HEK293 (cell line): ENCODE data around the gene ABCE1.

ENCODE experiments used
- CTCF ChIA-PET: fragments of 350-600 bp; formaldehyde crosslinking; extraction: SDS; loops from one replicate; lab custom pipeline; 2021; ENCODE audit warnings: antibody characterized with exemption; lab: Yijun Ruan, JAX
- POLR2A ChIA-PET: fragments of 300-600 bp; formaldehyde crosslinking; extraction: SDS; loops from one replicate; lab custom pipeline; 2020; ENCODE audit warnings: antibody characterized with exemption, inconsistent platforms; lab: Yijun Ruan, JAX
- H3K27ac ChIP-seq: fragments of 200-500 bp; sonication (Bioruptor generic); 2 replicates; pipeline ENCODE4 v1.5.1; 2014; ENCODE audit warnings: low read depth, low read length, control low read depth, inconsistent platforms; ENCODE audit errors: extremely low read depth
- H3K36me3 ChIP-seq, 2 experiments: fragments of 200-500 bp in 1 of 2; sonication (Bioruptor generic) in 1 of 2; 1 replicate in 1 of 2; 2 replicates in 1 of 2; pipeline ENCODE4 v1.5.1; 2014 to 2017; ENCODE audit warnings: inconsistent platforms in 2 of 2, low read length in 2 of 2; ENCODE audit not compliant: control insufficient read depth in 2 of 2, insufficient read depth in 1 of 2
- H3K4me1 ChIP-seq: fragments of 200-500 bp; sonication (Bioruptor generic); 2 replicates; pipeline ENCODE4 v1.5.1; 2014; ENCODE audit warnings: mild to moderate bottlenecking, low read length, inconsistent platforms; ENCODE audit not compliant: control insufficient read depth, insufficient read depth
- H3K4me3 ChIP-seq: 2 replicates; pipeline ENCODE4 v1.5.1; 2011; ENCODE audit warnings: low read depth, mild to moderate bottlenecking, control low read depth, low read length, moderate library complexity
- H3K9me3 ChIP-seq: fragments of 200-500 bp; sonication (Bioruptor generic); 2 replicates; pipeline ENCODE4 v1.5.1; 2014; ENCODE audit warnings: low read depth, low read length, inconsistent platforms; ENCODE audit not compliant: control insufficient read depth, insufficient read depth
- AEBP2 ChIP-seq: fragments of 450-650 bp; formaldehyde crosslinking; IDR thresholded peaks from 2 replicates; pipeline ENCODE4 v1.5.1; 2016; ENCODE audit warnings: missing biosample characterization, missing genetic modification characterization, borderline replicate concordance
- BCL11A ChIP-seq: fragments of 450-650 bp; formaldehyde crosslinking; IDR thresholded peaks from 2 replicates; pipeline ENCODE4 v1.5.1; 2016; ENCODE audit warnings: low read depth, missing biosample characterization, missing genetic modification characterization
- GLIS2 ChIP-seq: fragments of 450-650 bp; formaldehyde crosslinking; IDR thresholded peaks from 2 replicates; pipeline ENCODE4 v1.5.1; 2016; ENCODE audit warnings: missing biosample characterization, missing genetic modification characterization
- HIC1 ChIP-seq: fragments of 450-650 bp; formaldehyde crosslinking; IDR thresholded peaks from 2 replicates; pipeline ENCODE4 v1.5.1; 2016; ENCODE audit warnings: missing biosample characterization, missing genetic modification characterization
- HOXC10 ChIP-seq: sonication (generic); formaldehyde crosslinking; IDR thresholded peaks from 2 replicates; pipeline ENCODE4 v1.8.1; 2023; ENCODE audit warnings: mild to moderate bottlenecking, missing genetic modification reagents
- MYNN ChIP-seq: fragments of 450-650 bp; formaldehyde crosslinking; IDR thresholded peaks from 2 replicates; pipeline ENCODE4 v1.5.1; 2016; ENCODE audit warnings: missing biosample characterization, missing genetic modification characterization, borderline replicate concordance
- MZF1 ChIP-seq: fragments of 450-650 bp; formaldehyde crosslinking; IDR thresholded peaks from 2 replicates; pipeline ENCODE4 v1.5.1; 2017; ENCODE audit warnings: missing biosample characterization, missing genetic modification characterization, borderline replicate concordance
- PBX3 ChIP-seq: sonication (generic); formaldehyde crosslinking; IDR thresholded peaks from 2 replicates; pipeline ENCODE4 v1.8.1; 2022; ENCODE audit warnings: mild to moderate bottlenecking, moderate library complexity, missing genetic modification reagents
- SP3 ChIP-seq: fragments of 450-650 bp; formaldehyde crosslinking; IDR thresholded peaks from 2 replicates; pipeline ENCODE4 v1.5.1; 2016; ENCODE audit warnings: missing biosample characterization, missing genetic modification characterization
- TRIM28 ChIP-seq: IDR thresholded peaks from 2 replicates; pipeline ENCODE4 v1.6.1; 2011; ENCODE audit warnings: low read length, control low read depth, borderline replicate concordance
- YY1 ChIP-seq: fragments of 450-650 bp; formaldehyde crosslinking; IDR thresholded peaks from 2 replicates; pipeline ENCODE4 v1.5.1; 2018; ENCODE audit warnings: missing biosample characterization, missing genetic modification characterization
- ZFHX2 ChIP-seq: fragments of 450-650 bp; formaldehyde crosslinking; conservative IDR thresholded peaks from 2 replicates; pipeline ENCODE4 v1.5.1; 2016; ENCODE audit warnings: missing biosample characterization, missing genetic modification characterization
- ZIC2 ChIP-seq: fragments of 450-650 bp; formaldehyde crosslinking; IDR thresholded peaks from 2 replicates; pipeline ENCODE4 v1.5.1; 2016; ENCODE audit warnings: missing biosample characterization, missing genetic modification characterization
- ZNF112 ChIP-seq: fragments of 450-650 bp; formaldehyde crosslinking; IDR thresholded peaks from 2 replicates; pipeline ENCODE4 v1.5.0; 2017; ENCODE audit warnings: missing biosample characterization, missing genetic modification characterization
- ZNF223 ChIP-seq: fragments of 450-650 bp; formaldehyde crosslinking; IDR thresholded peaks from 2 replicates; pipeline ENCODE4 v1.5.1; 2016; ENCODE audit warnings: missing biosample characterization, missing genetic modification characterization
- ZNF350 ChIP-seq: fragments of 450-650 bp; formaldehyde crosslinking; IDR thresholded peaks from 2 replicates; pipeline ENCODE4 v1.5.0; 2017; ENCODE audit warnings: missing biosample characterization, mild to moderate bottlenecking, missing genetic modification characterization
- ZNF391 ChIP-seq: fragments of 450-650 bp; formaldehyde crosslinking; IDR thresholded peaks from 2 replicates; pipeline ENCODE4 v1.5.1; 2016; ENCODE audit warnings: low read depth, missing biosample characterization, missing genetic modification characterization, borderline replicate concordance
- ZNF398 ChIP-seq: fragments of 450-650 bp; formaldehyde crosslinking; IDR thresholded peaks from 2 replicates; pipeline ENCODE4 v1.5.1; 2017; ENCODE audit warnings: missing biosample characterization, missing genetic modification characterization
- ZNF544 ChIP-seq: fragments of 450-650 bp; formaldehyde crosslinking; IDR thresholded peaks from 2 replicates; pipeline ENCODE4 v1.5.0; 2017; ENCODE audit warnings: missing biosample characterization, missing genetic modification characterization
- ZNF549 ChIP-seq: fragments of 450-650 bp; IDR thresholded peaks from 2 replicates; pipeline ENCODE4 v1.5.1; 2018; ENCODE audit warnings: missing biosample characterization, missing genetic modification characterization, mild to moderate bottlenecking, inconsistent platforms, moderate library complexity
- ZNF560 ChIP-seq: fragments of 450-650 bp; formaldehyde crosslinking; IDR thresholded peaks from 2 replicates; pipeline ENCODE4 v1.5.1; 2017; ENCODE audit warnings: missing biosample characterization, missing genetic modification characterization, borderline replicate concordance
- ZNF626 ChIP-seq: fragments of 450-650 bp; sonication (Bioruptor Pico); formaldehyde crosslinking; IDR thresholded peaks from 2 replicates; pipeline ENCODE4 v1.5.1; 2018; ENCODE audit warnings: missing biosample characterization, missing genetic modification characterization, inconsistent platforms

ABCE1 gene

GRCh38 chr4:145102619-145103018 lies 4.5 kb downstream of the ABCE1 start:
- TF ChIP-seq MZF1 (tag by site-specific recombination) (no peak), ZNF398 (tag by site-specific recombination) (no peak), ZNF560 (tag by site-specific recombination) (no peak), GLIS2 (tag by site-specific recombination) (no peak), HOXC10 (no peak), YY1 (tag by site-specific recombination) (no peak), ZNF112 (no peak), ZFHX2 (no peak), ZNF350 (no peak), ZNF391 (tag by site-specific recombination) (no peak), ZNF223 (no peak), ZIC2 (tag by site-specific recombination) (no peak), TRIM28 (no peak), BCL11A (tag by site-specific recombination) (no peak), ZNF626 (tag by site-specific recombination) (no peak), ZNF549 (no peak), PBX3 (CRISPR knock-in tag) (no peak), AEBP2 (tag by site-specific recombination) (no peak), MYNN (no peak)

DNA sequence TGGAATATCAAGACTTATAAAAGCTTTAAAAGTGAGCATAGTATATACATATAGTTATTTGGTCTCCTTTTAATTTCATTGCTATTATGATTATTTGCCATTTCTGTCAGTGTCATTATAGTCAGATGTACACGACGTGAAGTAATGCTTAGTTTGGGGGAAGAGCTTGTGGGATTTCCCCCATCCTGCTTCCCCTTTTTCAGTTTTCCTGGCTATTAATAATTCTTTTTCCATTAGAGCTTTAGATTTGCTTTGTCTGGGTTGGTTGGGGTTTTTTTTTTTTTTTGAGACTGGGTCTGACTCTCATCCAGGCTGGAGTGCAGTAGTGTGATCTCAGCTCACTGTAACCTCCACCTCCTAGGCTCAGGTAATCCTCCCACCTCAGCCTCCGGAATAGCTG lies 5.4 kb downstream of the ABCE1 start:
- no peak for TF ChIP-seq HIC1 (tag by site-specific recombination)
- no peak for TF ChIP-seq SP3
- no peak for TF ChIP-seq ZNF544 (tag by site-specific recombination)
- no peak for TF ChIP-seq TRIM28
- Histone ChIP-seq H3K4me3 (no peak overlapping the region), H3K27ac (no peak overlapping the region), H3K36me3 (peaks cover 6 to 38% of the 10 kb centered on the region in 2 experiments; a peak in 2 of 3 replicates), H3K4me1 (no peaks in the 10 kb centered on the region), H3K9me3 (no peaks in the 10 kb centered on the region)
- POLR2A ChIA-PET = no interaction called here
- CTCF ChIA-PET = interaction anchor here (0.6 kb wide), 2 partner anchors 21 to 1082 kb away, joined by 3 to 4 read pairs; no protein-coding TSS in a partner anchor

More at GRCh38 chr4:145102619-145103018, 4.5 kb downstream of the ABCE1 start:
- Histone ChIP-seq H3K9me3 (no peaks in the 10 kb centered on the region), H3K36me3 (peaks cover 6 to 30% of the 10 kb centered on the region in 2 experiments; a peak in 2 of 3 replicates), H3K27ac (no peak overlapping the region), H3K4me3 (no peak overlapping the region), H3K4me1 (no peaks in the 10 kb centered on the region)
- CTCF ChIA-PET = no interaction called here
- POLR2A ChIA-PET = no interaction called here
